ENCODE results near the gene GLUD2. TPM values are rescaled to one million over a fixed set of nuclear protein-coding genes. Genes with fewer than 3 reads are reported as not detected.
"Not testable (repeated sequence)": the region's sequence is repeated elsewhere in the genome, so short reads cannot be mapped to it uniquely, and the experiment has no call there.

The GLUD2 gene
- total RNA-seq, 1 experiment from 2014 or later = 0.63 TPM

- no TSS peak for BruUV-seq (replicated peaks)
- CTCF ChIA-PET = no interaction called here
- no peak for TF ChIP-seq CTCF (IDR thresholded peaks at IDR 0.05; ENCODE audit: unreplicated experiment)
Observed at GRCh38 chrX:121062289-121062688, 14.9 kb downstream of the GLUD2 start.

GRCh38 chrX:121064579-121064978 is 17.2 kb downstream of the GLUD2 start:
- Mint-ChIP-seq H3K27ac (ENCODE audit: low read depth, unreplicated experiment) (no peak overlapping the region), H3K27me3 (ENCODE audit: insufficient read depth, unreplicated experiment) (no peaks in the 10 kb centered on the region), H3K36me3 (ENCODE audit: insufficient read depth, unreplicated experiment) (no peaks in the 10 kb centered on the region), H3K4me1 (ENCODE audit: insufficient read depth, unreplicated experiment) (no peaks in the 10 kb centered on the region), H3K4me3 (ENCODE audit: unreplicated experiment) (no peak overlapping the region), H3K9me3 (ENCODE audit: unreplicated experiment) (peaks cover 7% of the 10 kb centered on the region)
- intact Hi-C loops (cut with micrococcal nuclease) = no loop called here
- ChIA-PET POLR2A (no interaction called here), CTCF (no interaction called here)
- BruUV-seq (replicated peaks) = no TSS peak
- no peak for DNase-seq (ENCODE audit: unreplicated experiment)
- TF ChIP-seq CTCF (IDR thresholded peaks at IDR 0.05; ENCODE audit: unreplicated experiment) = no peak

More at GRCh38 chrX:121062289-121062688, 14.9 kb downstream of the GLUD2 start:
- intact Hi-C loops (cut with micrococcal nuclease) = no loop called here
- Mint-ChIP-seq H3K4me1 (ENCODE audit: insufficient read depth, unreplicated experiment) (no peaks in the 10 kb centered on the region), H3K27ac (ENCODE audit: low read depth, unreplicated experiment) (no peak overlapping the region), H3K9me3 (ENCODE audit: unreplicated experiment) (peaks cover 14% of the 10 kb centered on the region), H3K4me3 (ENCODE audit: unreplicated experiment) (no peak overlapping the region), H3K27me3 (ENCODE audit: insufficient read depth, unreplicated experiment) (no peaks in the 10 kb centered on the region), H3K36me3 (ENCODE audit: insufficient read depth, unreplicated experiment) (no peaks in the 10 kb centered on the region)
- POLR2A ChIA-PET = no interaction called here
- DNase-seq (ENCODE audit: unreplicated experiment) = no peak

- ChIA-PET POLR2A (interaction anchor here (0.6 kb wide), 1 partner anchor 18 kb away, joined by 4 read pairs; no protein-coding TSS in a partner anchor), CTCF (interaction anchor here (0.8 kb wide), 1 partner anchor 33 kb away, joined by 3 read pairs; no protein-coding TSS in a partner anchor)
- H3K4me3 Mint-ChIP-seq (ENCODE audit: unreplicated experiment); H3K27me3 Mint-ChIP-seq (ENCODE audit: insufficient read depth, unreplicated experiment); H3K27ac Mint-ChIP-seq (ENCODE audit: low read depth, unreplicated experiment); BruUV-seq (replicated peaks); H3K9me3 Mint-ChIP-seq (ENCODE audit: unreplicated experiment); H3K36me3 Mint-ChIP-seq (ENCODE audit: insufficient read depth, unreplicated experiment); H3K4me1 Mint-ChIP-seq (ENCODE audit: insufficient read depth, unreplicated experiment); DNase-seq (ENCODE audit: unreplicated experiment); intact Hi-C loops (cut with micrococcal nuclease): not testable (repeated sequence)
Observed at GRCh38 chrX:121084247-121084646, 36.8 kb downstream of the GLUD2 start.

- Mint-ChIP-seq H3K4me1 (ENCODE audit: insufficient read depth, unreplicated experiment) (no peaks in the 10 kb centered on the region), H3K27ac (ENCODE audit: low read depth, unreplicated experiment) (no peak overlapping the region), H3K9me3 (ENCODE audit: unreplicated experiment) (peaks cover 14% of the 10 kb centered on the region), H3K4me3 (ENCODE audit: unreplicated experiment) (no peak overlapping the region), H3K36me3 (ENCODE audit: insufficient read depth, unreplicated experiment) (no peaks in the 10 kb centered on the region), H3K27me3 (ENCODE audit: insufficient read depth, unreplicated experiment) (no peaks in the 10 kb centered on the region)
- ChIA-PET POLR2A (no interaction called here), CTCF (interaction anchor here (0.6 to 1.2 kb wide), 3 partner anchors 26 to 38 kb away, joined by 3 read pairs; no protein-coding TSS in a partner anchor)
- DNase-seq (ENCODE audit: unreplicated experiment) = no peak
- BruUV-seq (replicated peaks) = no TSS peak
- intact Hi-C loops (cut with micrococcal nuclease) = no loop called here
- TF ChIP-seq CTCF (IDR thresholded peaks at IDR 0.05; ENCODE audit: unreplicated experiment) = no peak
Observed at GRCh38 chrX:121084903-121085611, 37.6 kb downstream of the GLUD2 start.

All from MCF 10A (cell line).